GM12891 (cell line): ENCODE measurements around the gene ZC3H12C.
A peak's percentile ranks its signal among the peaks of the same experiment; 100 is the strongest.

ENCODE experiments used
- PAX5 ChIP-seq: IDR thresholded peaks from 2 replicates; pipeline ENCODE4 v1.6.1; 2011; ENCODE audit warnings: low read length, moderate library complexity, mild to moderate bottlenecking; ENCODE audit not compliant: insufficient read depth, severe bottlenecking
- POLR2A ChIP-seq: IDR thresholded peaks from 2 replicates; pipeline ENCODE4 v1.6.1; 2011; ENCODE audit warnings: low read depth, low read length, control low read depth
- POLR2AphosphoS5 ChIP-seq: IDR thresholded peaks from 2 replicates; pipeline ENCODE4 v1.6.1; 2011; ENCODE audit warnings: low read depth, low read length, control low read depth
- POU2F2 ChIP-seq: IDR thresholded peaks from 2 replicates; pipeline ENCODE4 v1.6.1; 2011; ENCODE audit warnings: low read depth, mild to moderate bottlenecking, control low read depth, low read length, moderate library complexity
- SPI1 ChIP-seq: IDR thresholded peaks from 2 replicates; pipeline ENCODE4 v1.6.1; 2011; ENCODE audit warnings: low read depth, low read length, control low read depth
- TAF1 ChIP-seq: IDR thresholded peaks from 2 replicates; pipeline ENCODE4 v1.6.1; 2011; ENCODE audit warnings: low read depth, low read length, control low read depth

DNA sequence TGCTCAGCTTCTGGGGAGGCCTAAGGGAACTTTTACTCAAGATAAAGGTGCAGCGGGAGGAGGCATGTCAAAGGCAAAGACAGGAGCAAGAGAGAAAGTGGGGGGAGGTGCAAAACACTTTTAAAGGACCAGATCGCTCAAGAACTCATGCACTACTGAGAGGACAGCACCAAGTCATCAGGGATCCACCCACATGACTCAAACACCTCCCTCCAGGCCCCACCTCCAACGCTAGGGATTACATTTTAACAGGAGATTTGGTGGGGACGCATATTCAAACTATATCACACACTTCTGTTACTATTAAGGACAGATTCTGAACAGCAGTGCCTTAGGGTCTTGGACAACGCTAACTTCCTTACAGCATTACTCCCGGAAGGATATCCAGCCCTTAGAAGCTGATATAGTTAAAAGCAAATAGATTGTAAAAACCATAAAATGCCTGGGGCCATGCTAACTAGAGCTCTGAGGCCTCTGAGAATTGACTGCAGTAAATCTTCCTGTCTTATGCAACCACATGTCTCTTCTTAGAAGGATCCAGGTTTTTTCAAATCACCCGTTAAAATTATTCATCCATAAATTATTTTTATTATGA lies 16.7 kb upstream of the ZC3H12C start:
- peak; percentile 52; the same call in 1 of the 2 replicates for TF ChIP-seq TAF1
- TF ChIP-seq PAX5, result no peak
- peak; percentile 38; the same call in 1 of the 2 replicates for TF ChIP-seq POLR2A
- no peak for TF ChIP-seq POLR2AphosphoS5
- no peak for TF ChIP-seq POU2F2
- TF ChIP-seq SPI1, result no peak
